Breast epithelium (tissue), 4 donors: ENCODE data around the gene RTP3. TPM values are rescaled to one million over a fixed set of nuclear protein-coding genes. Genes with fewer than 3 reads are reported as not detected.
A peak's percentile ranks its signal among the peaks of the same experiment; 100 is the strongest.

Experiments
- DNase-seq, 2 donors: peaks; one replicate each; pipeline ENCODE4 v3.0.0-alpha.2; 2019; ENCODE audit warnings: low spot score in 2 of 2
- H3K27ac ChIP-seq, 2 donors: fragments of 200-600 bp; sonication (generic) in 1 of 2; one replicate each; pipeline ENCODE4 v1.5.1; 2016 to 2019; ENCODE audit warnings: mild to moderate bottlenecking in 1 of 2
- H3K27me3 ChIP-seq, 2 donors: fragments of 200-600 bp; sonication (generic) in 1 of 2; one replicate each; pipeline versions ENCODE4 v1.5.1 to v1.6.0; 2017 to 2019; ENCODE audit warnings: control low read depth in 1 of 2, mild to moderate bottlenecking in 1 of 2
- H3K36me3 ChIP-seq: fragments of 200-600 bp; one replicate; pipeline ENCODE4 v1.5.1; 2019
- H3K4me1 ChIP-seq, 2 donors: fragments of 200-600 bp; sonication (generic); one replicate each; pipeline ENCODE4 v1.5.1; 2016 to 2019; ENCODE audit warnings: control low read depth in 1 of 2
- H3K4me3 ChIP-seq, 3 donors: fragments of 200-600 bp; sonication (generic); 1 replicate in 2 of 3; 2 replicates in 1 of 3; pipeline ENCODE4 v1.5.1; 2016 to 2019; ENCODE audit warnings: mild to moderate bottlenecking in 3 of 3, moderate library complexity in 2 of 3
- H3K9me3 ChIP-seq, 2 donors: fragments of 200-600 bp; sonication (generic) in 1 of 2; one replicate each; pipeline ENCODE4 v1.5.1; 2016 to 2019; ENCODE audit warnings: control low read depth in 1 of 2
- POLR2A ChIP-seq: fragments of 450-650 bp; IDR thresholded peaks from one replicate; pipeline ENCODE4 v1.6.1; 2016; ENCODE audit warnings: antibody characterized with exemption, mild to moderate bottlenecking, moderate library complexity
- POLR2AphosphoS5 ChIP-seq, 3 donors: sonication (generic); formaldehyde crosslinking; IDR thresholded peaks; one replicate each; pipeline ENCODE4 v1.6.1; 2017; ENCODE audit warnings: antibody characterized with exemption in 3 of 3
- intact Hi-C: fragments of 100-400 bp; cut with DNase I; formaldehyde crosslinking; loops from one replicate; pipeline ENCODE4 v1.15.1; 2023; ENCODE audit warnings: low total_unique reads
- total RNA-seq, 3 donors: library from RNA; depleted of rRNA; stranded (reverse); fragments of >200 nt; gene quantifications; one replicate each; pipeline ENCODE4 v1.1.0, GENCODE V29; 2016
- TF ChIP-seq, protein P1 (sequence below), 3 donors: fragments of 450-650 bp; IDR thresholded peaks; one replicate each; pipeline ENCODE4 v1.5.1; 2016 to 2017; ENCODE audit warnings: antibody characterized with exemption in 3 of 3, mild to moderate bottlenecking in 3 of 3, moderate library complexity in 3 of 3

Gene RTP3
- total RNA-seq, 3 donors from 2014 or later, result not detected

DNA sequence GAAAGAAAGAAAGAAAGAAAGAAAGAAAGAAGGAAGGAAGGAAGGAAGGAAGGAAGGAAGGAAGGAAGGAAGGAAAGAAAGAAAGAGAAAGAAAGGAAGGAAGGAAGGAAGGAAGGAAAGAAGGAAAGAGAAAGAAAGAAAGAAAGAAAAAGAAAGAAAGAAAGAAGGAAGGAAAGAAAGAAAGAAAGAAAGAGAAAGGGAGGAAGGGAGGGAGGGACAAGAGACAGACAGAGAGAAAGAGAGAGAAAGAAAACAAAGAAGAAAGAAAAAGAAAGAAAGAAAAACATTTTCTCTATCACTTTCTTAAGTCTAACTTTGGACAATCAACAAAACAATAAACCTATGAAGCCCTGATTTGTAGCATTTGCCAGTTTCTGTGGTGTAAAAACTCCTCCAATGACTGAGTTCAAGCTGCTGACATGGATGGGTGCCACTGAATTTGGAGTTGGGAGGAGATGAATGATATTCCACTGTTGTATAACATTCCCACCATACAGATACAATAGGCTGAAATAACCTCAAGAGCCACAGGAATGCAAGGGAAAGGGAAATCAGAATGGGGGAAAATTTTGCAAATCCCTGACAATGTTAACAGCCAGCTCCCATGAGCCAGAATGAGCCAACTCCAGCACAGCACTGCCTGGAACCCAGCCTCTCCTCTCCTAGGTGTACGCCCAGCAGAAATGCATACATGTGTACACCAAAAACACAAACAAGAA lies 15.0 kb upstream of the RTP3 start:
- Histone ChIP-seq H3K4me1 (no peaks in the 10 kb centered on the region), H3K4me3 (no peak overlapping the region), H3K36me3 (no peaks in the 10 kb centered on the region), H3K27ac (no peak overlapping the region), H3K27me3 (no peaks in the 10 kb centered on the region), H3K9me3 (no peaks in the 10 kb centered on the region)
- DNase-seq, result peak in 1 of 2 donors; percentile 6
- intact Hi-C loops, result no loop called here
- TF ChIP-seq, protein P1, sequence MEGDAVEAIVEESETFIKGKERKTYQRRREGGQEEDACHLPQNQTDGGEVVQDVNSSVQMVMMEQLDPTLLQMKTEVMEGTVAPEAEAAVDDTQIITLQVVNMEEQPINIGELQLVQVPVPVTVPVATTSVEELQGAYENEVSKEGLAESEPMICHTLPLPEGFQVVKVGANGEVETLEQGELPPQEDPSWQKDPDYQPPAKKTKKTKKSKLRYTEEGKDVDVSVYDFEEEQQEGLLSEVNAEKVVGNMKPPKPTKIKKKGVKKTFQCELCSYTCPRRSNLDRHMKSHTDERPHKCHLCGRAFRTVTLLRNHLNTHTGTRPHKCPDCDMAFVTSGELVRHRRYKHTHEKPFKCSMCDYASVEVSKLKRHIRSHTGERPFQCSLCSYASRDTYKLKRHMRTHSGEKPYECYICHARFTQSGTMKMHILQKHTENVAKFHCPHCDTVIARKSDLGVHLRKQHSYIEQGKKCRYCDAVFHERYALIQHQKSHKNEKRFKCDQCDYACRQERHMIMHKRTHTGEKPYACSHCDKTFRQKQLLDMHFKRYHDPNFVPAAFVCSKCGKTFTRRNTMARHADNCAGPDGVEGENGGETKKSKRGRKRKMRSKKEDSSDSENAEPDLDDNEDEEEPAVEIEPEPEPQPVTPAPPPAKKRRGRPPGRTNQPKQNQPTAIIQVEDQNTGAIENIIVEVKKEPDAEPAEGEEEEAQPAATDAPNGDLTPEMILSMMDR (IDR thresholded peaks at IDR 0.05), result no peak
- no peak for TF ChIP-seq POLR2A
- no peak for TF ChIP-seq POLR2AphosphoS5 (IDR thresholded peaks at IDR 0.05)

DNA sequence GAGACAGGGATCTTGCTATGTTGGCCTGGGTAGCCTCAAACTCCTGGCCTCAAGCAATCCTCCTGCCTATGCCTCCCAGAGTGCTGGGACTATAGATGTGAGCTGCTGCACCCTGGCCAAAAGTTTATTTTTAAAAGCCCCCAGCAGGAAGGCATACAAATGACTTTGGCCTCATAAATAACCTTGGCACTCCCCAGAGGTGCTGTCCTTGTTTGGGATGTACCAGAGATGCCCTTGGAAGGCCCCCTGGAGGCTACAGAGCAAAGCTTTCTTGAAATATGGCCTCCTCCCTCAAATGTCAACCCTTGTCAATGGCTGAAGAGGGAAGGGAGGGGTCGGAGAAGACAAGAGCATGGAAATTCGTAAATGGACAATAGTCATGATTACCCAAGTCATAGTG lies 14.0 kb upstream of the RTP3 start:
- TF ChIP-seq POLR2A (no peak), POLR2AphosphoS5 (IDR thresholded peaks at IDR 0.05) (no peak)
- TF ChIP-seq, protein P1 (IDR thresholded peaks at IDR 0.05), result no peak
- DNase-seq, result no peak
- intact Hi-C loops, result no loop called here
- H3K9me3 ChIP-seq, result no peaks in the 10 kb centered on the region
- no peaks in the 10 kb centered on the region for H3K4me1 ChIP-seq
- H3K4me3 ChIP-seq, result no peak overlapping the region
- no peaks in the 10 kb centered on the region for H3K27me3 ChIP-seq
- no peaks in the 10 kb centered on the region for H3K36me3 ChIP-seq
- no peak overlapping the region for H3K27ac ChIP-seq

DNA sequence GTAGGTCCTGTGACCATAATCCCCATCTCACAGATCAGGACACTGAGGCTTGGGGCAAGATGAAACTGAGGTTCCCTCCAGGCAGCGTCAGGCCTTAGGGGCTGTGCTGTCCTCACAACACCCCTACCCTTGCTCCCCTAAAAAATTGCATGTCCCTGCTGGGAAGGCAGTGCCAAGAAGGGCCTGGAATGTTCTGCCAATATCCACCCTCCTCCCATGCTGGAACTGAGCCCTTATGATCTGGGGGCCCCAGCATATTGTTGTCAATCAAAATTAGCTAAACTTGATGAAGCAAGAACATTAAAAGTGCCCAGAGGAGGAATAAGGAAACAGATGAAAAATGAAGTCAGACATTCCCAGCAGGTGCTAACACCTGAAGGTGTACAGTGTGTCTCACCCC lies 13.4 kb upstream of the RTP3 start:
- H3K27ac ChIP-seq, result no peak overlapping the region
- no peaks in the 10 kb centered on the region for H3K27me3 ChIP-seq
- TF ChIP-seq, protein P1 (IDR thresholded peaks at IDR 0.05), result no peak
- TF ChIP-seq POLR2A, result no peak
- no peak for TF ChIP-seq POLR2AphosphoS5 (IDR thresholded peaks at IDR 0.05)
- no peak for DNase-seq
- H3K36me3 ChIP-seq, result no peaks in the 10 kb centered on the region
- H3K4me1 ChIP-seq, result no peaks in the 10 kb centered on the region
- intact Hi-C loops, result no loop called here
- H3K4me3 ChIP-seq, result no peak overlapping the region
- no peaks in the 10 kb centered on the region for H3K9me3 ChIP-seq

DNA sequence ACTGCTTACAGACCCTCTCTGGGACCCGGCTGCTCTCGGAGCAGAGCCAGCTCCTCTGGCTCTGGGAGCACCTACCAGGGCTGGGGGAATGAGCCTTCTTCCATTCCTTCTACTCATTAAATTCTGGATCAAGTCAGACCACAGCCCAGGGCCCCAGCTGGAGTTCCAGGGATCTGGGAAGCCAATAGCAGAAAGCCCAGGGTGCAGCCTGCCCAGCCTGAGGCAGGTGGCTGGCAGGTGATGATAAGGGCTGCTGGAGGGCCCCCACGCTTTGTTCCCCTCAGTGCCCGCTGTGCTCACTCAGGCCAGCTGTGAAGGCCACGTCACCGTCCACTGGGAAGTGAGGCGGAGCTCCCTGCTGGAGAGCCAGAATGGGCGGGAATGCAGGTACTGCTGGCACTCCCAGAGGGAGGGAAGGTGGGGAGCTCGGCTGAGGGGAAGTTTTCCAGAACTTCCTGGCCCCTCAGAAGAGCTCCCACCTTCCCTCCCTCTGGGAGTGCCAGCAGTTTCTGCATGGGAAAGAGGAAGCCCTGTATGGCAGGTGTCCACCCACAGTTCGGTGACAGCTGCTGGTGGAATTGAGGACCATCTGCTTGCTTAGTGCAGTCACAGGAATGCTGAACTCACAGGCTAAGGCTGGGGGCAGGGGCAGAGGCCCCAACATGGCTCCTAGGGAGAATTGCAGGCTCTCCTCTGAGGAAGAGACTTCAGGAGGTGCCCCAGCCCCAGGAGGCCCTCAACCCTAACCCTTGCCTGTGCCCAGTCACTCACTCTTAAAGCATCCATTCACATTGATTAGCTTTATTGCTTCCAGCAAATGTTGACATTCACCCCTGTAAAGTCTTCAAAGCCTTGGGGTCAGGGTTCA lies 12.6 kb upstream of the RTP3 start:
- no peak for DNase-seq
- H3K36me3 ChIP-seq, result no peaks in the 10 kb centered on the region
- H3K27me3 ChIP-seq, result no peaks in the 10 kb centered on the region
- H3K9me3 ChIP-seq, result no peaks in the 10 kb centered on the region
- H3K4me1 ChIP-seq, result no peaks in the 10 kb centered on the region
- no peak overlapping the region for H3K4me3 ChIP-seq
- H3K27ac ChIP-seq, result no peak overlapping the region
- TF ChIP-seq, protein P1 (IDR thresholded peaks at IDR 0.05), result no peak
- TF ChIP-seq POLR2A, result no peak
- TF ChIP-seq POLR2AphosphoS5 (IDR thresholded peaks at IDR 0.05), result no peak
- intact Hi-C loops, result no loop called here

DNA sequence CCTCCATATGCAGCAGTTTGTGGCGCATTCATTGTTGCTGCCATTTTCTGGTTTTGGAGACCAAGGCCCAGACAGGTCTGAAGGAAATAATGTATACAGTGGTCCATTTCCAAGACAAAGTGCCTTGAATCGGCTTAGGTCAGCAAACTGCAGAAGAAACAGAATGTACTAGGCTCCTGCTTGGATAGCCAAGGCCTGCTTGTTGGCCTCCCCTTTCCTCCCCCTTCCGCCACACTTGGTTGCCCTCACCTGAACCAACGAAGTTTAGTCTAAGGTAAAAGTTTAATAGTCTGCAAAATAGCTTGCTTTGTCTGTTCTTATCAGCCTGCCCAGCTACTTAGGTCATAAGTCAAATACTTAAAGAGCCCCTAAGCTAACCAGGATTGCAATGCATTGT lies 12.0 kb upstream of the RTP3 start:
- TF ChIP-seq, protein P1 (IDR thresholded peaks at IDR 0.05), result no peak
- TF ChIP-seq POLR2A (no peak), POLR2AphosphoS5 (IDR thresholded peaks at IDR 0.05) (no peak)
- intact Hi-C loops, result no loop called here
- H3K27me3 ChIP-seq, result no peaks in the 10 kb centered on the region
- no peaks in the 10 kb centered on the region for H3K36me3 ChIP-seq
- no peaks in the 10 kb centered on the region for H3K4me1 ChIP-seq
- no peaks in the 10 kb centered on the region for H3K9me3 ChIP-seq
- no peak overlapping the region for H3K27ac ChIP-seq
- no peak overlapping the region for H3K4me3 ChIP-seq
- no peak for DNase-seq
